ENCODE data around the gene GLRA3. TPM values are rescaled to one million over a fixed set of nuclear protein-coding genes. Genes with fewer than 3 reads are reported as not detected.

The GLRA3 gene
- total and polyA plus RNA-seq, 10 of the 15 experiments (the other 5 are each of a cell fraction or from before 2014, with no cell fraction given): not detected

- WGBS (ENCODE audit: insufficient coverage, insufficient replicate concordance, low lambda C conversion rate, missing lambda C conversion rate): 17% methylated on average over 3 of the region's 3 CpGs
- no peak overlapping the region for H3K4me3 ChIP-seq
- SMC1A ChIA-PET (ENCODE audit: uncharacterized antibody, unreplicated experiment): no interaction called here
- no peak overlapping the region for H2AFZ ChIP-seq (ENCODE audit: control insufficient read depth, low read depth, low read length)
- no peaks in the 10 kb centered on the region for H3K4me1 ChIP-seq (ENCODE audit: control insufficient read depth, insufficient read depth, low read length)
- H3K9ac ChIP-seq (ENCODE audit: control insufficient read depth, insufficient read depth, low read length): no peak overlapping the region
- H3K36me3 ChIP-seq (ENCODE audit: control insufficient read depth in 2 of 2, insufficient read depth in 2 of 2, low read length in 1 of 2): no peaks in the 10 kb centered on the region
- no peaks in the 10 kb centered on the region for H3K9me3 ChIP-seq (replicated peaks; ENCODE audit: control insufficient read depth, insufficient read depth, low read length)
- ATAC-seq: no peak
- BruUV-seq (replicated peaks): no TSS peak
- H3K27me3 ChIP-seq (replicated peaks in 1 of 2; ENCODE audit: control insufficient read depth in 2 of 2, insufficient read depth in 2 of 2, low read length in 1 of 2): no peaks in the 10 kb centered on the region
- DNase-seq (ENCODE audit: low read depth, low spot score): no peak
- H3K4me2 ChIP-seq (ENCODE audit: control insufficient read depth, insufficient read depth): no peak overlapping the region
- POLR2A ChIA-PET: no interaction called here
- H4K20me1 ChIP-seq (ENCODE audit: control insufficient read depth, insufficient read depth): no peaks in the 10 kb centered on the region
- FAIRE-seq: no peak
- H3K27ac ChIP-seq (ENCODE audit: control insufficient read depth, insufficient read depth): no peak overlapping the region
- CTCF ChIA-PET: no interaction called here
- TF ChIP-seq HCFC1 (IDR thresholded peaks at IDR 0.05; ENCODE audit: low read length) (no peak), ZBED1 (IDR thresholded peaks at IDR 0.05; ENCODE audit: borderline replicate concordance) (no peak), CREB1 (IDR thresholded peaks at IDR 0.05; ENCODE audit: low read depth) (no peak), ETV6 (conservative IDR thresholded peaks at IDR 0.05 in 1 of 2, IDR thresholded peaks at IDR 0.05 in 1 of 2; ENCODE audit: borderline replicate concordance in 1 of 2, low read depth in 1 of 2) (no peak), HDAC2 (IDR thresholded peaks at IDR 0.05) (no peak), CTCF (IDR thresholded peaks at IDR 0.05 in 2 of 3, conservative IDR thresholded peaks at IDR 0.05 in 1 of 3; ENCODE audit: control insufficient read depth in 2 of 3, extremely low read depth in 1 of 3, insufficient read depth in 1 of 3, low read depth in 3 of 3, low read length in 3 of 3) (no peak), USF1 (IDR thresholded peaks at IDR 0.05; ENCODE audit: borderline replicate concordance, extremely low read length, insufficient read depth, low read depth, low read length) (no peak), RBBP5 (conservative IDR thresholded peaks at IDR 0.05) (no peak), ZNF24 (IDR thresholded peaks at IDR 0.05) (no peak)
- in situ Hi-C loops (cut with MboI) (no loop called here), intact Hi-C loops (cut with micrococcal nuclease; ENCODE audit: unreplicated experiment) (no loop called here)
- no peaks in the 10 kb centered on the region for H3K79me2 ChIP-seq (ENCODE audit: control insufficient read depth, insufficient read depth, low read length)
- RAD21 ChIA-PET (ENCODE audit: unreplicated experiment): no interaction called here
These were observed 89.5 kb downstream of the GLRA3 start for GRCh38 chr4:174739576-174739975.
